ENCODE results near the gene ROR1. TPM values are rescaled to one million over a fixed set of nuclear protein-coding genes. Genes with fewer than 3 reads are reported as not detected.

The ROR1 gene
- total and polyA plus RNA-seq, 2 of the 4 experiments (the other 2 are of a cell fraction): 4.4 to 10.0 TPM

DNA sequence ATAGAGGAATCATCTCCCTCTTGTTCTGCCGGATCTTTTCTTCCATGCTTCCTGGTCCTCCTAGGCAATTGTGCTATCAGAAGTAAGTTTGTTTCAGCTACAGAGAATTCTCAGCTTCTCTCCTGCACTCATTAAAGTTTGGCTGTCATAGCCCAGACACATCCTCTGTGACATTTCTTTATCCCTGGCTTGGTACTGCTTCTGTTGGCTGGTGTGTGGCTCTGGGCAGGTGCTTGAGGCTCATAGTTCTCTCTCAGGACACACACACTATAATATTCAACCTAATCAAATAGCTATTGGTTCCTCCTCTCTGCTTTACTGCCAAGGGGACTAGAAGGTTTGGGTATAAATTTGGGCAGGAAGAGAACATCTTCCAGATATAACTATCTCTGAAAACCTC is 172.1 kb downstream of the ROR1 start:
- WGBS, 2 experiments (ENCODE audit: extremely low coverage in 2 of 2, insufficient read length in 1 of 2): no CpG with 5 or more reads among the region's 1 CpG
- DNase-seq: no peak
- no peak overlapping the region for H3K14ac ChIP-seq (replicated peaks; ENCODE audit: low read depth, low read length)
- no peak overlapping the region for H3K27ac ChIP-seq (ENCODE audit: insufficient read depth, low read length)
- no peak overlapping the region for H4K8ac ChIP-seq (ENCODE audit: low read depth in 2 of 2, low read length in 2 of 2)
- in situ Hi-C loops (cut with MboI; ENCODE audit: low sequenced_read_pairs): no loop called here
- H2BK120ac ChIP-seq (ENCODE audit: low read depth, low read length): no peak overlapping the region
- H3K36me3 ChIP-seq (ENCODE audit: control insufficient read depth, insufficient read depth, low read length): no peaks in the 10 kb centered on the region
- TF ChIP-seq, protein P1, sequence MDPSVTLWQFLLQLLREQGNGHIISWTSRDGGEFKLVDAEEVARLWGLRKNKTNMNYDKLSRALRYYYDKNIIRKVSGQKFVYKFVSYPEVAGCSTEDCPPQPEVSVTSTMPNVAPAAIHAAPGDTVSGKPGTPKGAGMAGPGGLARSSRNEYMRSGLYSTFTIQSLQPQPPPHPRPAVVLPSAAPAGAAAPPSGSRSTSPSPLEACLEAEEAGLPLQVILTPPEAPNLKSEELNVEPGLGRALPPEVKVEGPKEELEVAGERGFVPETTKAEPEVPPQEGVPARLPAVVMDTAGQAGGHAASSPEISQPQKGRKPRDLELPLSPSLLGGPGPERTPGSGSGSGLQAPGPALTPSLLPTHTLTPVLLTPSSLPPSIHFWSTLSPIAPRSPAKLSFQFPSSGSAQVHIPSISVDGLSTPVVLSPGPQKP (IDR thresholded peaks at IDR 0.05; ENCODE audit: borderline replicate concordance, low read depth, low read length): no peak
- TF ChIP-seq, protein P2, sequence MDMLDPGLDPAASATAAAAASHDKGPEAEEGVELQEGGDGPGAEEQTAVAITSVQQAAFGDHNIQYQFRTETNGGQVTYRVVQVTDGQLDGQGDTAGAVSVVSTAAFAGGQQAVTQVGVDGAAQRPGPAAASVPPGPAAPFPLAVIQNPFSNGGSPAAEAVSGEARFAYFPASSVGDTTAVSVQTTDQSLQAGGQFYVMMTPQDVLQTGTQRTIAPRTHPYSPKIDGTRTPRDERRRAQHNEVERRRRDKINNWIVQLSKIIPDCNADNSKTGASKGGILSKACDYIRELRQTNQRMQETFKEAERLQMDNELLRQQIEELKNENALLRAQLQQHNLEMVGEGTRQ (IDR thresholded peaks at IDR 0.05; ENCODE audit: low read depth, low read length): no peak
- no peak for TF ChIP-seq RFX5 (IDR thresholded peaks at IDR 0.05; ENCODE audit: low read depth, low read length)
- no peak for TF ChIP-seq BHLHE40 (IDR thresholded peaks at IDR 0.05; ENCODE audit: low read depth, low read length)
- TF ChIP-seq MXI1 (IDR thresholded peaks at IDR 0.05; ENCODE audit: borderline replicate concordance, low read depth, low read length): no peak
- TF ChIP-seq MAFK (IDR thresholded peaks at IDR 0.05; ENCODE audit: low read depth, low read length): no peak
- TF ChIP-seq RCOR1 (IDR thresholded peaks at IDR 0.05; ENCODE audit: insufficient replicate concordance, low read length): no peak
- no peak for TF ChIP-seq CEBPB (IDR thresholded peaks at IDR 0.05; ENCODE audit: low read depth, low read length)
- TF ChIP-seq FOS (IDR thresholded peaks at IDR 0.05; ENCODE audit: low read depth, low read length): no peak
- no peak for TF ChIP-seq SMC3 (IDR thresholded peaks at IDR 0.05; ENCODE audit: low read depth, low read length)
- no peak for TF ChIP-seq CHD1 (IDR thresholded peaks at IDR 0.05; ENCODE audit: low read depth, low read length)
- no peak for TF ChIP-seq MAZ (IDR thresholded peaks at IDR 0.05; ENCODE audit: borderline replicate concordance, low read depth, low read length)
- TF ChIP-seq, protein P3, sequence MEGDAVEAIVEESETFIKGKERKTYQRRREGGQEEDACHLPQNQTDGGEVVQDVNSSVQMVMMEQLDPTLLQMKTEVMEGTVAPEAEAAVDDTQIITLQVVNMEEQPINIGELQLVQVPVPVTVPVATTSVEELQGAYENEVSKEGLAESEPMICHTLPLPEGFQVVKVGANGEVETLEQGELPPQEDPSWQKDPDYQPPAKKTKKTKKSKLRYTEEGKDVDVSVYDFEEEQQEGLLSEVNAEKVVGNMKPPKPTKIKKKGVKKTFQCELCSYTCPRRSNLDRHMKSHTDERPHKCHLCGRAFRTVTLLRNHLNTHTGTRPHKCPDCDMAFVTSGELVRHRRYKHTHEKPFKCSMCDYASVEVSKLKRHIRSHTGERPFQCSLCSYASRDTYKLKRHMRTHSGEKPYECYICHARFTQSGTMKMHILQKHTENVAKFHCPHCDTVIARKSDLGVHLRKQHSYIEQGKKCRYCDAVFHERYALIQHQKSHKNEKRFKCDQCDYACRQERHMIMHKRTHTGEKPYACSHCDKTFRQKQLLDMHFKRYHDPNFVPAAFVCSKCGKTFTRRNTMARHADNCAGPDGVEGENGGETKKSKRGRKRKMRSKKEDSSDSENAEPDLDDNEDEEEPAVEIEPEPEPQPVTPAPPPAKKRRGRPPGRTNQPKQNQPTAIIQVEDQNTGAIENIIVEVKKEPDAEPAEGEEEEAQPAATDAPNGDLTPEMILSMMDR (conservative IDR thresholded peaks at IDR 0.05; ENCODE audit: low read depth, low read length): no peak
- no peak for TF ChIP-seq NFE2L2 (IDR thresholded peaks at IDR 0.05; ENCODE audit: low read depth, low read length)
- TF ChIP-seq POLR2A (IDR thresholded peaks at IDR 0.05; ENCODE audit: low read depth, low read length): no peak
- TF ChIP-seq RAD21 (IDR thresholded peaks at IDR 0.05; ENCODE audit: low read length): no peak
- no TSS peak for BruUV-seq (replicated peaks)
- no peak overlapping the region for H4K5ac ChIP-seq (ENCODE audit: low read depth, low read length)
- no peaks in the 10 kb centered on the region for H3K9me3 ChIP-seq (ENCODE audit: control insufficient read depth, insufficient read depth, low read length)
- no peak overlapping the region for H4K91ac ChIP-seq (ENCODE audit: insufficient read depth, low read depth, low read length)
- H3K56ac ChIP-seq (ENCODE audit: extremely low read depth, insufficient read depth, low read length): no peak overlapping the region
- no peak overlapping the region for H3K4me2 ChIP-seq (ENCODE audit: low read depth, low read length)
- H2AK5ac ChIP-seq (ENCODE audit: low read depth, low read length): no peak overlapping the region
- H3K79me1 ChIP-seq (ENCODE audit: low read depth in 1 of 2, low read length in 2 of 2): no peaks in the 10 kb centered on the region; a peak in 1 of 4 replicates
- no peak overlapping the region for H3K18ac ChIP-seq (ENCODE audit: low read depth, low read length)
- H3K4me3 ChIP-seq (ENCODE audit: insufficient read depth, low read depth, low read length): no peak overlapping the region
- H3K4me1 ChIP-seq (ENCODE audit: control insufficient read depth, insufficient read depth, low read length): peaks cover 2% of the 10 kb centered on the region; the same call in 1 of the 2 replicates
- H2BK15ac ChIP-seq (ENCODE audit: low read depth, low read length): no peak overlapping the region
- intact Hi-C loops (cut with micrococcal nuclease): no loop called here
- H3K9me1 ChIP-seq (ENCODE audit: insufficient read depth, low read length): peaks cover 3% of the 10 kb centered on the region; the same call in 1 of the 2 replicates
- no peak overlapping the region for H2BK5ac ChIP-seq (ENCODE audit: low read depth, low read length, poor library complexity, severe bottlenecking)
- H3K27me3 ChIP-seq (ENCODE audit: control insufficient read depth, insufficient read depth, low read length): no peaks in the 10 kb centered on the region; the same call in 1 of the 2 replicates
- no peak overlapping the region for H2AK9ac ChIP-seq (replicated peaks; ENCODE audit: low read depth, low read length, poor library complexity)
- POLR2A ChIA-PET (ENCODE audit: unreplicated experiment): no interaction called here
- H2BK20ac ChIP-seq (ENCODE audit: low read depth, low read length): no peak overlapping the region
- H3K4ac ChIP-seq (ENCODE audit: low read depth, low read length): no peak overlapping the region
- dilution Hi-C loops (cut with HindIII; ENCODE audit: low sequenced_read_pairs, unreplicated experiment): no loop called here
- no peak overlapping the region for H2AFZ ChIP-seq (replicated peaks; ENCODE audit: low read length, poor library complexity)
- H4K20me1 ChIP-seq (ENCODE audit: insufficient read depth, low read length): no peaks in the 10 kb centered on the region
- no peak overlapping the region for H3K23ac ChIP-seq (ENCODE audit: low read depth, low read length)
- ATAC-seq (ENCODE audit: low read depth): no peak
- CTCF ChIA-PET: no interaction called here
- no peak overlapping the region for H3K9ac ChIP-seq (ENCODE audit: low read depth, low read length)
